ENCODE data around the gene ACSS1.

DNA sequence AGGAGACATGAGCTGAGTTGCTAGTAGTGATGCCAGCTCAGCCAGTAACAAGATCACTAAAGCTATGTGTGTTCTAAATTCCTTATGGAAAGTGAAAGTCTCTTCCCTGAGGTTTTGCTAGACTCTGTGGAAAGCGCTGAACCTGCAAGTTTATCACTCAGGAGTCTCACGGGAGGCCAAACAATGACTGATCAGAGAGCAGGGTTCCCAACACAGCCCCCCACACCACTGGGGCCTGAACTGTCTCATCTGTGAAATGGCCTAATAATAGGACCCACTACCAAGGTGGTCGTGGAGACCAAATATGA lies 19.9 kb downstream of the ACSS1 start:
- TF ChIP-seq, protein P1, sequence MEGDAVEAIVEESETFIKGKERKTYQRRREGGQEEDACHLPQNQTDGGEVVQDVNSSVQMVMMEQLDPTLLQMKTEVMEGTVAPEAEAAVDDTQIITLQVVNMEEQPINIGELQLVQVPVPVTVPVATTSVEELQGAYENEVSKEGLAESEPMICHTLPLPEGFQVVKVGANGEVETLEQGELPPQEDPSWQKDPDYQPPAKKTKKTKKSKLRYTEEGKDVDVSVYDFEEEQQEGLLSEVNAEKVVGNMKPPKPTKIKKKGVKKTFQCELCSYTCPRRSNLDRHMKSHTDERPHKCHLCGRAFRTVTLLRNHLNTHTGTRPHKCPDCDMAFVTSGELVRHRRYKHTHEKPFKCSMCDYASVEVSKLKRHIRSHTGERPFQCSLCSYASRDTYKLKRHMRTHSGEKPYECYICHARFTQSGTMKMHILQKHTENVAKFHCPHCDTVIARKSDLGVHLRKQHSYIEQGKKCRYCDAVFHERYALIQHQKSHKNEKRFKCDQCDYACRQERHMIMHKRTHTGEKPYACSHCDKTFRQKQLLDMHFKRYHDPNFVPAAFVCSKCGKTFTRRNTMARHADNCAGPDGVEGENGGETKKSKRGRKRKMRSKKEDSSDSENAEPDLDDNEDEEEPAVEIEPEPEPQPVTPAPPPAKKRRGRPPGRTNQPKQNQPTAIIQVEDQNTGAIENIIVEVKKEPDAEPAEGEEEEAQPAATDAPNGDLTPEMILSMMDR (conservative IDR thresholded peaks at IDR 0.05): no peak
- TF ChIP-seq EZH2 (IDR thresholded peaks at IDR 0.05; ENCODE audit: low read depth): no peak
